Inferior parietal cortex (tissue), 1 donor: ENCODE measurements around the gene LDB2.

ENCODE experiments used
- DNase-seq: peaks from one replicate; pipeline ENCODE4 v3.0.0-alpha.2; 2016; ENCODE audit errors: extremely low spot score

Gene LDB2

DNA sequence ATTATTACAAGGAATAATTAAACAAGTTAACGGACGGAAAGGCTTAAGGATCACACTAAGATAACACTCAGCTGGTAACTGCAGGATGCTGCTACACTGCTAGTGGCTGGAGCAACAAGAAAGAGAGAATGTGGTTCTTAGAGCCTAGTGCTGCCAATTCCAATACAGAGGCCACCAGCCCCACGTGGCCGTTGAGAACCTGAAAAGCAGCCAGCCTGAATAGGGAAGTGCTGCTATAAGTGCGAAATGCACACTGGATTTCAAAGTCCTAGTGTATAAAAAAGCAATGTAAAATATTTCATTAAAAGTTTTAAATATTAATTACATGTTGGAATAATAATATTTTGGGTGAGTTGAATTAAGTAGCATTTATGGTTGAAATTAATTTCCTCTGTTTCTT is 414.9 kb downstream of the LDB2 start:
- DNase-seq = no peak

DNA sequence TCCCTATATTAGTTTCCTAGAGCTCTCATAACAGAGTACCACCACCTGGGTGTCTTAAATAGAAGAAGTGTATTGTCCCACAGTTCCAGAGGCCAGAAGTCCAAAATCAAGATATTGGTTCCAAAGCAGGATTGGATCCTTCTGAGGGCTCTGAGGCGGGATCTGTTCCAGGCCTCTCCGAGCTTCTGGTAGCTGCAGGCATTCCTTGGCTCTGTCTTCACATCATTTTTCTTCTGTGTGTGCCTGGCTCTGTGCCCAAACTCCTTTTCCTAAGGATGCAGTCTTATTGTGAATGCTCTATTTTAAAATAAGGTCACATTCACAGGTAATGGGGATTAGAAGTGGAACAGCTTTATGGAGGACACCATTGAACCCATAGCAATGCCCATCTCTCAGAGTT is 418.4 kb downstream of the LDB2 start:
- no peak for DNase-seq

DNA sequence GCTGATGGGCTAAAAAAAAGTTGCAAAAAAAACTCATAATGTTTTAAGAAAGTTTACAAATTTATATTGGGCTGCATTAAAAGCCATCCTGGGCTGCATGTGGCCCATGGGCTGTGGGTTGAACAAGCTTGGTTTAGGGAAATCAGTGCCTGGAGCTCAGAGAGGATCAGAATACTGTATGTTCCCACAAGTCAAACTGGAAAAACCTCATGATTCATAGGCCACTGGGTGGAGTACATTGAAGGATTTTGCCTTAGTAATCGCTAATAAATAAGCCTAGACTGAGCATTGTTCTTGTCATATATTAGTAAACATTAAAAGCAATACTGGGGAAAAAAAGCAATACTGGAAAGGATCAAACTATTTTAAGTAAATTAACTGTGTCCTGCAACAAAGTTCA is 425.9 kb downstream of the LDB2 start:
- no peak for DNase-seq

DNA sequence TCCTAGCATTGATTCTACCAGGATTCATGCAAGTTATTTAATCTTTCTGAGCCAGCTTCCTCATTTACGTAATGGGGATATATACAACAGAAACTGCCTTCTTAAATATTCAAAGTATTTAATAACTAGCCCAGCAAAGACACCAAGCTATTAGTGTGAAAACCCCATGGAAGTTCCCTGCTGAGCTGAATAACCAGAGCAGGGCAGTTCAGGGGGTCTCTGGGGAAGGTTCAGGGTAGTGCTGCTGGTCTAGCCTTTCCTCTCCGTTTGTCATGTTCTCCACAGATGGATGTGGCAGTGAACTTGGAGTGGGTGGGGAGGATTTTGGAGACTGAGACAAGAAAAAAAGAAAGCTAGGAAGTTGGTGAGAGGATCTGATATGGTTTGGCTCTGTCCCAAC is 431.4 kb downstream of the LDB2 start:
- no peak for DNase-seq

DNA sequence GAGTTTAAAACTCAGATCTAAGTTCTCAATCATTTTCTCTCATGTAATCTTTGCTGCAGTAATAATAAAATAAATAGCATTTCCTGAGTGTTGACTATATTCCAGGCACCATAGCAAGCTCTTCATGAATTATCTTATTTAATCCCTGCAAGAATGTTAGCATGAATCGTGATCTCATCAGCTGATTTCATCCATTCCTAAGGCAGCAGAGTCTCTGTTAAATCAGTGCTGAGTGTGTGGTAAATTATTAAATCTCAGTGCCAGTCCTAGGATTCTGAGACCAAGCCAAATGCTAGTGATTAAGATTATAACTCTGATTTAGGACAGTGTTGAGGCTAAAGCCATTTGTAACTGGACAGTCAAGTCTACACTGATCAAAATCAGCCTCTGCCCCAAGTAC is 431.9 kb downstream of the LDB2 start:
- DNase-seq = no peak

DNA sequence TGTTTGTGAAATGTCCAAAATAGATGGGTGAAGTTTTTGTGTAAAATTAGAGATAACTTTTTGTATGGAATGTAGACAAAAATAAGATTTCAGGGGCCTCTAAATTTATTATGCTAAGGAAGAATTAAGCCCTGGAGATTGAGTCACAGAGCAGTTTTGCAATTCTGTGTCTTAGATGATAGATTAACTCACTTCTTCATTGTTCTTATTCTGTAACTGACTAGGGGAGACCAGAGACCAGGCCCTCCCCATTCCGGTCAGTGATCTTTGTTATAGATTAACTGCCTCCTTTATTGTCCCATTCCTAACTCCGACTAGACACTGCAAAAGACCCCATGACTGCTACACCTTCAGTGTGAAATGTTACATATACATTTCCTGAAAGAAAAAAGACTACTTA is 433.8 kb downstream of the LDB2 start:
- DNase-seq = no peak

DNA sequence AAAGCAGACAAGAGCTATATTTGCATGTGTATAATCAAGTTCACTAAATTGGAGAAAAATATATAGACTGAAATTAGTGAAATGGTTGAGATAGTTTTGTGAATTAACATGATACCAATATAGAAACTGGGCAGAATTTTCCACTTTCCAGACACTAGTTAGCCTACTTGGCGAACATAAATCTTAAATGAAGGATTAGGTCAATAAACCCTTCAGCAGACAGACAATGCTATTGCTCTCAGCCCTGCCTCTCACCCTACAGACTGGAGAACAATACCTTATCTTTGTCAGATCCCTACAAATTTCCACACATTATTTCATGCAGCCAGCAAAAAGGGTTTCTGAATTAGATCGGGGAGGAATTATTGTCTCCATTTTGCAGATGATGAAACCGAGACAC is 435.8 kb downstream of the LDB2 start:
- no peak for DNase-seq

DNA sequence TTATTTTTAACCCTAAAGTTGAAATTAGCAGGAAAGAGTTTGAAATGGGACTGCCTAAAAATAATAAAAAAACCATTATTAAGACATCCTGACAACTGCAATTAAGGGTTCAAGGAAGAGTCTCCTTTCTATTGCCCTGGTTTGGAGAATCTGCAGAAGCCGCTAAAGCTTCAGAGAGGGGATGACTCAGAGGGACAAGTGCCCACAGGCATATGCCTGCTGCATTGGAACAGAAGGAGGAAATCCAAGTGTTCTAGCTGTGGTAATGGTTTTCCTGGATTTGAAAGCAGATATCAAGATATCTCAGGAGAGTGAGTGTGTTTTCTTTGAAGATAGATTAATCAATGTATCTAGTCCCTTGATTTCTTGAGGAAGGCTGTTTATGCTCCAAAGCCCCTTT is 437.1 kb downstream of the LDB2 start:
- DNase-seq = no peak

DNA sequence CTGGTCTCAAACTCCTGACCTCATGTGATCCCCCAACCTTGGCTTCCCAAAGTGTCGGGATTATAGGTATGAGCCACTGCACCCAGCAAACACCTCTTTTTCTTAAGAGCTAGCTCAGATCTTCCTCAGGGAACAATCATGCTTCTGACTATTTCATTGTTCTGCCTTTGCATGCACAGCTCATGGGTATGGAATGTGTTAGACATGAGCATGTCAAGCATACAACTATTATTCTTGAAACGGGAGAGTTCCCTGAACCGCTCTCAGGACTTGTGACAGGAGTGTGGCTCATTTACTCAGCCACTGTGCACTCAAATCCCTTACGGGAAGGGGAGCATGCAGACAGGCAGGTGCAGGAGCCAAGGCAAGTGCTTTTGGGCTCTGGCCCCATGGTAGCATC is 440.5 kb downstream of the LDB2 start:
- DNase-seq = no peak
